ENCODE results near the gene STPG2.

DNA sequence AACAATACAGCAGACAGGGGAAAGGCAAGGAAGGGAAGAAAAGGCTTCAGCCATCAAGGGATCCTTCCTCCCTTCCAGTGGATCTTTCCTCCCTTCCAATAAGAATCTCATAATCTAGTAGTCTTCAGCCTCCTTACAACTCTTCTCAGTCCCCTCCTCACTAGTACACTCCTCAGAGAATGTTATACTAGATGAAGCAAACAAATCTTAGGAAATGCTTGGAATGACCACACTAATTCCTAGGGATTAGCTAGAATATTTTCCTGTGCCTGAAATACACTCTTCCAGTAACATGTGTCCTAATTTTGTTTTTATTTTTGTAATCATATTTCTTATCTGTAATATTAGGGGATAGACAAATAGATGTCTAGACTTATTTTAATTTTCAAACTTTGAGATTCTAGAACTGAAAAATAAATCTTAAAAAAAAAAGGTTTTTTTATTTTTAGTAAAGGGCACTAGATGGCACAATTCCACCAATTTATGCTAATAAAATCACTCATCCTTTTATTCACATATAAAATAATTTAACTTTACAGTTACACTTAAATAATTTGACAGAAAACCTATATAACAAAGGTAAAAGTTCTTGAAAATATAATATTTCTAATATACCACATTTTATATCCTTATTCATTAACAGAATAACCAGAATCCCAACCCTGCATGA, 7.0 kb upstream of the STPG2 start:
- TF ChIP-seq, protein P1, sequence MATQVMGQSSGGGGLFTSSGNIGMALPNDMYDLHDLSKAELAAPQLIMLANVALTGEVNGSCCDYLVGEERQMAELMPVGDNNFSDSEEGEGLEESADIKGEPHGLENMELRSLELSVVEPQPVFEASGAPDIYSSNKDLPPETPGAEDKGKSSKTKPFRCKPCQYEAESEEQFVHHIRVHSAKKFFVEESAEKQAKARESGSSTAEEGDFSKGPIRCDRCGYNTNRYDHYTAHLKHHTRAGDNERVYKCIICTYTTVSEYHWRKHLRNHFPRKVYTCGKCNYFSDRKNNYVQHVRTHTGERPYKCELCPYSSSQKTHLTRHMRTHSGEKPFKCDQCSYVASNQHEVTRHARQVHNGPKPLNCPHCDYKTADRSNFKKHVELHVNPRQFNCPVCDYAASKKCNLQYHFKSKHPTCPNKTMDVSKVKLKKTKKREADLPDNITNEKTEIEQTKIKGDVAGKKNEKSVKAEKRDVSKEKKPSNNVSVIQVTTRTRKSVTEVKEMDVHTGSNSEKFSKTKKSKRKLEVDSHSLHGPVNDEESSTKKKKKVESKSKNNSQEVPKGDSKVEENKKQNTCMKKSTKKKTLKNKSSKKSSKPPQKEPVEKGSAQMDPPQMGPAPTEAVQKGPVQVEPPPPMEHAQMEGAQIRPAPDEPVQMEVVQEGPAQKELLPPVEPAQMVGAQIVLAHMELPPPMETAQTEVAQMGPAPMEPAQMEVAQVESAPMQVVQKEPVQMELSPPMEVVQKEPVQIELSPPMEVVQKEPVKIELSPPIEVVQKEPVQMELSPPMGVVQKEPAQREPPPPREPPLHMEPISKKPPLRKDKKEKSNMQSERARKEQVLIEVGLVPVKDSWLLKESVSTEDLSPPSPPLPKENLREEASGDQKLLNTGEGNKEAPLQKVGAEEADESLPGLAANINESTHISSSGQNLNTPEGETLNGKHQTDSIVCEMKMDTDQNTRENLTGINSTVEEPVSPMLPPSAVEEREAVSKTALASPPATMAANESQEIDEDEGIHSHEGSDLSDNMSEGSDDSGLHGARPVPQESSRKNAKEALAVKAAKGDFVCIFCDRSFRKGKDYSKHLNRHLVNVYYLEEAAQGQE (IDR thresholded peaks at IDR 0.05; ENCODE audit: low read depth, low read length), result no peak
- TF ChIP-seq TCF12 (IDR thresholded peaks at IDR 0.05; ENCODE audit: low read depth, low read length), result no peak
